GM12878 (cell line): ENCODE results near the gene CPNE6. TPM values are rescaled to one million over a fixed set of nuclear protein-coding genes. Genes with fewer than 3 reads are reported as not detected.

Source experiments
- ATAC-seq: fragments of 200-7000 bp; cut with Tn5 transposase; 3 replicates; pipeline ENCODE4 v1.9.1; 2020; ENCODE audit warnings: mild to moderate bottlenecking, moderate library complexity
- BruUV-seq: library from RNA; stranded (reverse); fragments of 400-500 nt; replicated peaks from 2 replicates; lab custom pipeline; 2021; lab: Mats Ljungman, UMichigan
- CTCF ChIA-PET: fragments of 300-600 bp; sonication (Branson Sonifier 250); formaldehyde crosslinking; extraction: SDS; loops from one replicate; lab custom pipeline; 2021; ENCODE audit warnings: inconsistent platforms; lab: Yijun Ruan, JAX
- POLR2A ChIA-PET: fragments of 350-600 bp; formaldehyde crosslinking; extraction: SDS; loops from one replicate; lab custom pipeline; 2021; ENCODE audit warnings: inconsistent platforms; lab: Charles Lee
- RAD21 ChIA-PET: fragments of 300-600 bp; sonication (Branson Sonifier 250); formaldehyde crosslinking; loops from one replicate; lab custom pipeline; 2023; ENCODE audit warnings: antibody characterized with exemption; ENCODE audit not compliant: unreplicated experiment; lab: Charles Lee
- SMC1A ChIA-PET: fragments of 300-600 bp; sonication (Branson Sonifier 250); formaldehyde crosslinking; loops from one replicate; lab custom pipeline; 2023; ENCODE audit not compliant: unreplicated experiment, uncharacterized antibody; lab: Charles Lee
- DNase-seq: peaks from one replicate; pipeline ENCODE4 v3.0.0-alpha.2; 2011; ENCODE audit warnings: low read depth, low spot score
- FAIRE-seq: peaks from 3 replicates; lab custom pipeline; 2011; peaks lifted over from hg19 to GRCh38; lab: Jason Lieb, UNC
- H2AFZ ChIP-seq: 2 replicates; pipeline ENCODE4 v1.6.0; 2011; ENCODE audit warnings: low read depth, low read length, control low read depth; ENCODE audit not compliant: control insufficient read depth
- H3K27ac ChIP-seq: 2 replicates; pipeline ENCODE4 v1.5.1; 2011; ENCODE audit warnings: control low read depth; ENCODE audit not compliant: control insufficient read depth, insufficient read depth
- H3K27me3 ChIP-seq, 2 experiments: replicated peaks in 1 of 2; 2 replicates each; pipeline versions ENCODE4 v1.6.0 to v1.6.1; 2011; ENCODE audit warnings: low read length in 1 of 2; ENCODE audit not compliant: control insufficient read depth in 2 of 2, insufficient read depth in 2 of 2
- H3K36me3 ChIP-seq, 2 experiments: 2 replicates each; pipeline ENCODE4 v1.5.1; 2011; ENCODE audit warnings: low read length in 1 of 2; ENCODE audit not compliant: control insufficient read depth in 2 of 2, insufficient read depth in 2 of 2
- H3K4me1 ChIP-seq: 2 replicates; pipeline ENCODE4 v1.6.1; 2011; ENCODE audit warnings: mild to moderate bottlenecking, low read length, moderate library complexity, mixed read lengths; ENCODE audit not compliant: control insufficient read depth, insufficient read depth
- H3K4me2 ChIP-seq: 2 replicates; pipeline ENCODE4 v1.6.0; 2011; ENCODE audit warnings: control low read depth; ENCODE audit not compliant: control insufficient read depth, insufficient read depth
- H3K4me3 ChIP-seq: fragments of 200-600 bp; sonication (generic); 2 replicates; pipeline ENCODE4 v1.5.1; 2016
- H3K79me2 ChIP-seq: 2 replicates; pipeline ENCODE4 v1.6.0; 2011; ENCODE audit warnings: low read length; ENCODE audit not compliant: control insufficient read depth, insufficient read depth
- H3K9ac ChIP-seq: 2 replicates; pipeline ENCODE4 v1.8.0; 2011; ENCODE audit warnings: low read length, control low read depth, mixed read lengths; ENCODE audit not compliant: control insufficient read depth, insufficient read depth
- H3K9me3 ChIP-seq: replicated peaks from 3 replicates; pipeline ENCODE4 v1.5.1; 2011; ENCODE audit warnings: mild to moderate bottlenecking, low read length; ENCODE audit not compliant: control insufficient read depth, insufficient read depth
- H4K20me1 ChIP-seq: 2 replicates; pipeline ENCODE4 v1.6.0; 2011; ENCODE audit not compliant: control insufficient read depth, insufficient read depth
- CBFB ChIP-seq: IDR thresholded peaks from 2 replicates; pipeline ENCODE4 v1.6.1; 2016; ENCODE audit warnings: antibody characterized with exemption, low read depth
- CREM ChIP-seq: IDR thresholded peaks from 2 replicates; pipeline ENCODE4 v1.6.1; 2014; ENCODE audit warnings: antibody characterized with exemption, low read depth
- DPF2 ChIP-seq: fragments of 450-650 bp; IDR thresholded peaks from 2 replicates; pipeline ENCODE4 v1.6.1; 2017; ENCODE audit warnings: mild to moderate bottlenecking
- EED ChIP-seq: sonication (generic); IDR thresholded peaks from 2 replicates; pipeline ENCODE4 v1.6.1; 2016; ENCODE audit warnings: antibody characterized with exemption, low read depth
- GATAD2B ChIP-seq: fragments of 450-650 bp; conservative IDR thresholded peaks from 2 replicates; pipeline ENCODE4 v1.6.1; 2017; ENCODE audit warnings: low read depth, mild to moderate bottlenecking, moderate library complexity
- IKZF1 ChIP-seq: fragments of 450-650 bp; conservative IDR thresholded peaks from 2 replicates; pipeline ENCODE4 v1.6.1; 2017; ENCODE audit warnings: antibody characterized with exemption, mild to moderate bottlenecking
- PBX3 ChIP-seq: IDR thresholded peaks from 2 replicates; pipeline ENCODE4 v1.6.1; 2011; ENCODE audit warnings: mild to moderate bottlenecking, low read depth, low read length, moderate library complexity; ENCODE audit not compliant: insufficient replicate concordance
- POLR2A ChIP-seq: IDR thresholded peaks from 2 replicates; pipeline ENCODE4 v1.6.1; 2011; ENCODE audit warnings: low read depth, mild to moderate bottlenecking, low read length
- POLR2AphosphoS2 ChIP-seq: IDR thresholded peaks from 2 replicates; pipeline ENCODE4 v1.6.1; 2011; ENCODE audit warnings: low read depth, mild to moderate bottlenecking, low read length, improper control_type of control experiment, moderate library complexity
- SMAD5 ChIP-seq: IDR thresholded peaks from 2 replicates; pipeline ENCODE4 v1.6.1; 2016; ENCODE audit warnings: antibody characterized with exemption, low read depth
- SMARCA5 ChIP-seq: fragments of 450-650 bp; IDR thresholded peaks from 2 replicates; pipeline ENCODE4 v1.6.1; 2017; ENCODE audit warnings: mild to moderate bottlenecking
- STAT3 ChIP-seq: IDR thresholded peaks from 2 replicates; pipeline ENCODE4 v1.6.1; 2011; ENCODE audit warnings: low read depth, low read length, improper control_type of control experiment
- SUZ12 ChIP-seq: fragments of 200-600 bp; sonication (generic); IDR thresholded peaks from one replicate; pipeline ENCODE4 v1.6.1; 2018; ENCODE audit warnings: antibody characterized with exemption, mild to moderate bottlenecking; ENCODE audit not compliant: unreplicated experiment
- ZSCAN29 ChIP-seq: fragments of 450-650 bp; IDR thresholded peaks from 2 replicates; pipeline ENCODE4 v1.6.1; 2017; ENCODE audit warnings: mild to moderate bottlenecking, moderate library complexity
- in situ Hi-C: fragments of 300-500 bp; cut with MboI; formaldehyde crosslinking; loops from 9 replicates; pipeline ENCODE4 v1.14.3; 2018; ENCODE audit warnings: mixed read lengths
- intact Hi-C: fragments of 100-400 bp; cut with micrococcal nuclease; formaldehyde crosslinking; loops from one replicate; pipeline ENCODE4 v1.14.2; 2022; ENCODE audit not compliant: unreplicated experiment
- polyA plus RNA-seq, 11 experiments: library from polyadenylated mRNA; depleted of rRNA in 4 of 11; unstranded in 6 of 11; stranded (reverse) in 5 of 11; fragments of >200 nt; fragmentation: Nextera tagmentation in 4 of 11; fragmentation: Illumina TruSeq in 1 of 11; extraction: Ambion mirVana in 4 of 11; extraction: Trizol in 1 of 11; gene quantifications; 1 replicate in 1 of 11; 2 replicates in 10 of 11; pipeline versions ENCODE4 v1.2.1 to v1.2.3, GENCODE V29; 2011 to 2016; ENCODE audit warnings: inconsistent platforms in 2 of 11, missing spikeins in 2 of 11, low read depth in 1 of 11
- total RNA-seq, 4 experiments: library from RNA; depleted of rRNA in 3 of 4; stranded (reverse); fragments of >200 nt in 3 of 4; fragmentation: Illumina TruSeq in 1 of 4; extraction: Trizol in 1 of 4; gene quantifications; 2 replicates each; pipeline versions ENCODE4 v1.2.1 to v1.2.3, GENCODE V29; 2013 to 2021
- TF ChIP-seq, protein P1 (sequence below): IDR thresholded peaks from 2 replicates; pipeline ENCODE4 v1.6.1; 2011; ENCODE audit warnings: borderline replicate concordance, low read depth, mild to moderate bottlenecking, moderate library complexity, mixed read lengths, low read length; ENCODE audit not compliant: insufficient read depth; ENCODE audit errors: extremely low read length
- TF ChIP-seq, protein P2 (sequence below): IDR thresholded peaks from 2 replicates; pipeline ENCODE4 v1.6.1; 2012; ENCODE audit warnings: low read depth, low read length, improper control_type of control experiment
- TF ChIP-seq, protein P3 (sequence below): fragments of 150-350 bp; IDR thresholded peaks from 2 replicates; pipeline ENCODE4 v1.6.1; 2014; ENCODE audit warnings: mild to moderate bottlenecking, low read depth, low read length

Gene CPNE6
- total and polyA plus RNA-seq, 10 of the 15 experiments (the other 5 are each of a cell fraction or from before 2014, with no cell fraction given) = 0.06 to 0.43 (median 0.18) TPM; not detected in 3

- TF ChIP-seq, protein P1, sequence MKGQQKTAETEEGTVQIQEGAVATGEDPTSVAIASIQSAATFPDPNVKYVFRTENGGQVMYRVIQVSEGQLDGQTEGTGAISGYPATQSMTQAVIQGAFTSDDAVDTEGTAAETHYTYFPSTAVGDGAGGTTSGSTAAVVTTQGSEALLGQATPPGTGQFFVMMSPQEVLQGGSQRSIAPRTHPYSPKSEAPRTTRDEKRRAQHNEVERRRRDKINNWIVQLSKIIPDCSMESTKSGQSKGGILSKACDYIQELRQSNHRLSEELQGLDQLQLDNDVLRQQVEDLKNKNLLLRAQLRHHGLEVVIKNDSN = no peak
- TF ChIP-seq POLR2AphosphoS2 (no peak), SUZ12 (no peak), POLR2A (peak; percentile 43; the same call in 1 of the 2 replicates), DPF2 (peak; percentile 33; the same call in 1 of the 2 replicates), EED (0 out of 2 replicates have a peak, but pooled peaks have one; percentile 25), PBX3 (no peak), IKZF1 (peak; percentile 38; the same call in 1 of the 2 replicates)
These were observed 52.4 kb downstream of the CPNE6 start (continued) for GRCh38 chr14:24123424-24124417.

- no peak for FAIRE-seq
- SMC1A ChIA-PET = interaction anchor here (1.0 to 6.1 kb wide), 6 partner anchors 8 to 20 kb away, joined by 3 to 47 read pairs (median 4); partner anchors contain the start of genes DCAF11, NRL and PSME1
- TF ChIP-seq SMARCA5 = no peak
- TF ChIP-seq CREM = no peak
- no peak for TF ChIP-seq ZSCAN29
- no peak for TF ChIP-seq GATAD2B
- TF ChIP-seq SMAD5 = no peak
- TF ChIP-seq, protein P2, sequence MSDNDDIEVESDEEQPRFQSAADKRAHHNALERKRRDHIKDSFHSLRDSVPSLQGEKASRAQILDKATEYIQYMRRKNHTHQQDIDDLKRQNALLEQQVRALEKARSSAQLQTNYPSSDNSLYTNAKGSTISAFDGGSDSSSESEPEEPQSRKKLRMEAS = no peak
- TF ChIP-seq, protein P3, sequence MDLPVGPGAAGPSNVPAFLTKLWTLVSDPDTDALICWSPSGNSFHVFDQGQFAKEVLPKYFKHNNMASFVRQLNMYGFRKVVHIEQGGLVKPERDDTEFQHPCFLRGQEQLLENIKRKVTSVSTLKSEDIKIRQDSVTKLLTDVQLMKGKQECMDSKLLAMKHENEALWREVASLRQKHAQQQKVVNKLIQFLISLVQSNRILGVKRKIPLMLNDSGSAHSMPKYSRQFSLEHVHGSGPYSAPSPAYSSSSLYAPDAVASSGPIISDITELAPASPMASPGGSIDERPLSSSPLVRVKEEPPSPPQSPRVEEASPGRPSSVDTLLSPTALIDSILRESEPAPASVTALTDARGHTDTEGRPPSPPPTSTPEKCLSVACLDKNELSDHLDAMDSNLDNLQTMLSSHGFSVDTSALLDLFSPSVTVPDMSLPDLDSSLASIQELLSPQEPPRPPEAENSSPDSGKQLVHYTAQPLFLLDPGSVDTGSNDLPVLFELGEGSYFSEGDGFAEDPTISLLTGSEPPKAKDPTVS = no peak
- TF ChIP-seq CBFB = no peak
- TF ChIP-seq STAT3 = no peak
These were observed 55.6 kb downstream of the CPNE6 start for GRCh38 chr14:24126939-24127338.

More at GRCh38 chr14:24126939-24127338, 55.6 kb downstream of the CPNE6 start:
- CTCF ChIA-PET = interaction anchor here (0.8 to 1.5 kb wide), 6 partner anchors 11 to 113 kb away, joined by 3 to 7 read pairs (median 4); partner anchors contain the start of genes IRF9 and MDP1
- in situ Hi-C loops = no loop called here
- H3K4me3 ChIP-seq = no peak overlapping the region
- H3K27ac ChIP-seq = no peak overlapping the region
- no TSS peak for BruUV-seq
- H3K4me2 ChIP-seq = no peak overlapping the region
- H3K79me2 ChIP-seq = no peaks in the 10 kb centered on the region
- RAD21 ChIA-PET = interaction anchor here (1.2 to 2.9 kb wide), 4 partner anchors 9 to 34 kb away, joined by 3 to 16 read pairs (median 8); partner anchors contain the start of genes DCAF11, IRF9, NRL and PSME1
- intact Hi-C loops = no loop called here
- H2AFZ ChIP-seq = no peak overlapping the region
- POLR2A ChIA-PET = interaction anchor here (5.9 to 17.1 kb wide), 2 partner anchors 9 to 11 kb away, joined by 52 to 276 read pairs; partner anchors contain the start of genes DCAF11, EMC9, FITM1 and NRL
- ATAC-seq (no peak), DNase-seq (no peak)
- H3K9me3 ChIP-seq = no peaks in the 10 kb centered on the region
- no peak overlapping the region for H3K9ac ChIP-seq
- no peaks in the 10 kb centered on the region for H3K27me3 ChIP-seq
- H4K20me1 ChIP-seq = no peaks in the 10 kb centered on the region
- peaks cover 26% of the 10 kb centered on the region for H3K4me1 ChIP-seq
- peaks cover 4 to 5% of the 10 kb centered on the region in 2 experiments; a peak in 3 of 4 replicates for H3K36me3 ChIP-seq
